Endothelial cell of umbilical vein (primary cell): ENCODE results near the gene CCR8. TPM values are rescaled to one million over a fixed set of nuclear protein-coding genes. Genes with fewer than 3 reads are reported as not detected.

ENCODE experiments used
- BruUV-seq: library from RNA; stranded (reverse); fragments of 400-500 nt; replicated peaks from 2 replicates; lab custom pipeline; 2021; lab: Mats Ljungman, UMichigan
- CTCF ChIA-PET: fragments of 300-600, 350-600 bp; sonication (Branson Sonifier 250); formaldehyde crosslinking; loops from one replicate; lab custom pipeline; 2021; ENCODE audit warnings: antibody characterized with exemption, inconsistent platforms; lab: Charles Lee
- POLR2A ChIA-PET: fragments of 300-600, 350-600 bp; sonication (Branson Sonifier 250); formaldehyde crosslinking; loops from one replicate; lab custom pipeline; 2021; ENCODE audit warnings: antibody characterized with exemption, inconsistent platforms; lab: Charles Lee
- DNase-seq: peaks from one replicate; pipeline ENCODE4 v3.0.0-alpha.2; 2011; ENCODE audit warnings: low read depth, low spot score
- FAIRE-seq: peaks from 2 replicates; lab custom pipeline; 2011; peaks lifted over from hg19 to GRCh38; lab: Jason Lieb, UNC
- H2AFZ ChIP-seq: 2 replicates; pipeline ENCODE4 v1.6.0; 2012; ENCODE audit warnings: low read depth, low read length, control low read depth, inconsistent platforms
- H3K27ac ChIP-seq: 2 replicates; pipeline ENCODE4 v1.5.1; 2011; ENCODE audit warnings: low read depth, mild to moderate bottlenecking, control low read depth, low read length, moderate library complexity; ENCODE audit not compliant: insufficient read depth
- H3K27me3 ChIP-seq, 2 experiments: 2 replicates each; pipeline versions ENCODE4 v1.6.0 to v1.6.1; 2011; ENCODE audit warnings: low read length in 2 of 2, mixed read lengths in 1 of 2; ENCODE audit not compliant: control insufficient read depth in 2 of 2, insufficient read depth in 2 of 2
- H3K36me3 ChIP-seq, 2 experiments: 2 replicates in 1 of 2; 3 replicates in 1 of 2; pipeline ENCODE4 v1.5.1; 2011; ENCODE audit warnings: low read length in 2 of 2, mild to moderate bottlenecking in 1 of 2, moderate library complexity in 1 of 2; ENCODE audit not compliant: control insufficient read depth in 2 of 2, insufficient read depth in 2 of 2; ENCODE audit errors: extremely low read depth in 1 of 2
- H3K4me1 ChIP-seq: 3 replicates; pipeline ENCODE4 v1.5.1; 2011; ENCODE audit warnings: mild to moderate bottlenecking, low read length; ENCODE audit not compliant: control insufficient read depth, insufficient read depth; ENCODE audit errors: extremely low read depth
- H3K4me2 ChIP-seq: 2 replicates; pipeline ENCODE4 v1.6.1; 2011; ENCODE audit warnings: low read length, control low read depth, mixed read lengths; ENCODE audit not compliant: insufficient read depth
- H3K4me3 ChIP-seq, 3 experiments: fragments of 200-600 bp in 1 of 3; sonication (generic), shearing (Covaris generic) in 1 of 3; replicated peaks in 1 of 3; 2 replicates each; pipeline ENCODE4 v1.5.1; 2011 to 2016; ENCODE audit warnings: control low read depth in 3 of 3, low read length in 3 of 3, mild to moderate bottlenecking in 2 of 3, inconsistent platforms in 1 of 3, low read depth in 1 of 3, moderate library complexity in 1 of 3; ENCODE audit not compliant: insufficient read depth in 1 of 3
- H3K79me2 ChIP-seq: 2 replicates; pipeline ENCODE4 v1.6.0; 2012; ENCODE audit warnings: low read length, inconsistent platforms; ENCODE audit not compliant: control insufficient read depth, insufficient read depth
- H3K9ac ChIP-seq: replicated peaks from 2 replicates; pipeline ENCODE3; 2011; ENCODE audit warnings: low read length, control low read depth; ENCODE audit not compliant: insufficient read depth; ENCODE audit errors: extremely low read depth
- H3K9me1 ChIP-seq: replicated peaks from 3 replicates; pipeline ENCODE4 v1.6.0; 2011; ENCODE audit warnings: mild to moderate bottlenecking, low read length; ENCODE audit not compliant: control insufficient read depth, insufficient read depth; ENCODE audit errors: extremely low read depth
- H3K9me3 ChIP-seq: replicated peaks from 2 replicates; pipeline ENCODE4 v1.5.1; 2012; ENCODE audit warnings: low read length, inconsistent platforms; ENCODE audit not compliant: control insufficient read depth, insufficient read depth
- H4K20me1 ChIP-seq: replicated peaks from 2 replicates; pipeline ENCODE3; 2011; ENCODE audit warnings: mild to moderate bottlenecking, low read length; ENCODE audit not compliant: control insufficient read depth, insufficient read depth; ENCODE audit errors: extremely low read depth
- CTCF ChIP-seq, 2 donors: IDR thresholded peaks; 1 replicate in 1 of 2; 2 replicates in 1 of 2; pipeline ENCODE4 v1.5.1; 2011; ENCODE audit warnings: low read length in 2 of 2, mild to moderate bottlenecking in 2 of 2, moderate library complexity in 2 of 2, control low read depth in 1 of 2, inconsistent platforms in 1 of 2, low read depth in 1 of 2; ENCODE audit not compliant: insufficient read depth in 1 of 2; ENCODE audit errors: extremely low read depth in 1 of 2
- EZH2 ChIP-seq: IDR thresholded peaks from 2 replicates; pipeline ENCODE4 v1.6.1; 2012; ENCODE audit warnings: borderline replicate concordance, low read depth, mild to moderate bottlenecking, moderate library complexity, low read length, inconsistent platforms; ENCODE audit not compliant: severe bottlenecking
- FOS ChIP-seq: IDR thresholded peaks from 2 replicates; pipeline ENCODE4 v1.6.1; 2011; ENCODE audit warnings: mild to moderate bottlenecking, low read length, moderate library complexity, borderline replicate concordance; ENCODE audit not compliant: insufficient read depth
- GATA2 ChIP-seq: IDR thresholded peaks from 2 replicates; pipeline ENCODE4 v1.7.0; 2011; ENCODE audit warnings: low read depth, mild to moderate bottlenecking, moderate library complexity, mixed read lengths, low read length; ENCODE audit not compliant: insufficient read length, insufficient read depth
- JUN ChIP-seq: IDR thresholded peaks from 2 replicates; pipeline ENCODE4 v1.6.1; 2011; ENCODE audit warnings: borderline replicate concordance, low read depth; ENCODE audit not compliant: insufficient read length, insufficient read depth
- MYC ChIP-seq: IDR thresholded peaks from one replicate; pipeline ENCODE4 v1.6.1; 2011; ENCODE audit warnings: mild to moderate bottlenecking, low read depth, low read length
- POLR2A ChIP-seq: IDR thresholded peaks from 2 replicates; pipeline ENCODE4 v1.6.1; 2012; ENCODE audit warnings: low read depth, mild to moderate bottlenecking, control low read depth, low read length
- POLR2AphosphoS5 ChIP-seq: IDR thresholded peaks from 2 replicates; pipeline ENCODE4 v1.6.1; 2012; ENCODE audit warnings: low read depth, mild to moderate bottlenecking, control low read depth, low read length, moderate library complexity; ENCODE audit not compliant: insufficient read depth
- dilution Hi-C: fragments of 300-500 bp; cut with MboI; formaldehyde crosslinking; loops from one replicate; pipeline ENCODE4 v1.15.0; 2019; ENCODE audit warnings: low sequenced_read_pairs; ENCODE audit not compliant: extremely low pct_ligation_motif_present
- intact Hi-C: fragments of 100-400 bp; cut with micrococcal nuclease; formaldehyde crosslinking; loops from one replicate; pipeline ENCODE4 v1.10.0; 2022
- polyA plus RNA-seq, 4 experiments: library from polyadenylated mRNA; depleted of rRNA in 3 of 4; stranded (reverse) in 3 of 4; unstranded in 1 of 4; fragments of >200 nt; gene quantifications; 2 replicates each; pipeline versions ENCODE4 v1.2.1 to v1.2.3, GENCODE V29; 2011 to 2012; ENCODE audit warnings: missing spikeins in 1 of 4
- total RNA-seq: library from RNA; stranded (reverse); gene quantifications from 2 replicates; pipeline ENCODE4 v1.2.3, GENCODE V29; 2021
- TF ChIP-seq, protein P1 (sequence below): IDR thresholded peaks from 2 replicates; pipeline ENCODE4 v1.6.1; 2011; ENCODE audit not compliant: insufficient read depth, insufficient read length

CCR8 gene
- total and polyA plus RNA-seq, 2 donors (not counting 3 experiments of a cell fraction or from before 2014, with no cell fraction given): not detected

DNA sequence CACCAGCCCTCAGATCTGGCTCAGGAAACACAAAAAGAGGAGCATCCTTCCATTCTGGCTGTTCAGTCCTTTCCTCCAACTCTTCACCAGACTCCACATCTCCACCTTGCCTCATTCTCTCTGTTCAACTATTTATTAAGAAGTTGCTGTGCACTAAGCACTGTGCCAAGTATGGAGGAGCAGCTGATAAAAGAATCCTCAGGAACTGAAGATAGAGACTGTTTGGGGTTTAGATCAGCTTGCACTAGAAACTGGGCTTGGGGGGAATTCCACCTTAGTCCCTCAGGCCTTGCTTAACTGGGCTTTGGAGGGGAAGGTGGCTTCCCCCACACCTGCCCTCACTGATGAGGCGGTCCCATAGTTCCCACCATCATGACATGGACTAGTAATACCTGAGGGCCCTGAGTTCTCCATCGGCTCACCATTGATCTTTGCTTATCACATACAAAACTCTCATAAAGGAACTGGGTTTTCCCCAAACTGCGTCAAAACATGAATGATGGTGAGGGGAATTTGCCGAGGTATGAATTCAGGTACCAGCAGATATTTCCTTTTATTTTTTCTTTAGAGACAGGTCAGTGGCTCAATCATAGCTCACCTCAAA, 1.7 kb upstream of the CCR8 start:
- no peak for DNase-seq
- FAIRE-seq: no peak
- Histone ChIP-seq H3K27ac (no peak overlapping the region), H3K4me1 (no peaks in the 10 kb centered on the region), H3K79me2 (no peaks in the 10 kb centered on the region), H3K9ac (no peak overlapping the region), H3K4me3 (no peak overlapping the region), H3K27me3 (peaks cover 3 to 10% of the 10 kb centered on the region in 2 experiments), H4K20me1 (no peaks in the 10 kb centered on the region), H3K9me1 (no peaks in the 10 kb centered on the region), H3K36me3 (no peaks in the 10 kb centered on the region), H3K4me2 (no peak overlapping the region), H2AFZ (no peak overlapping the region), H3K9me3 (no peaks in the 10 kb centered on the region)
- CTCF ChIA-PET: no interaction called here
- BruUV-seq: no TSS peak
- POLR2A ChIA-PET: no interaction called here
- intact Hi-C loops: no loop called here
- dilution Hi-C loops: no loop called here
- TF ChIP-seq JUN (no peak), MYC (no peak), FOS (no peak), GATA2 (no peak), POLR2AphosphoS5 (no peak), POLR2A (no peak), EZH2 (no peak), CTCF (IDR thresholded peaks at IDR 0.05; ENCODE audit: extremely low read depth in 1 of 2, insufficient read depth in 1 of 2, low read depth in 1 of 2, low read length in 2 of 2) (no peak)
- TF ChIP-seq, protein P1, sequence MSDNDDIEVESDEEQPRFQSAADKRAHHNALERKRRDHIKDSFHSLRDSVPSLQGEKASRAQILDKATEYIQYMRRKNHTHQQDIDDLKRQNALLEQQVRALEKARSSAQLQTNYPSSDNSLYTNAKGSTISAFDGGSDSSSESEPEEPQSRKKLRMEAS: no peak
